Activated CD4-positive, CD25-positive, alpha-beta regulatory T cell treated with anti-CD3 and anti-CD28 coated beads, Interleukin-2, amount 50 U/mL, for 24 hours (primary cell): ENCODE measurements around the gene SYNPR.

Experiments used
- ATAC-seq, 2 donors: fragments of 150-1000 bp; cut with Tn5 transposase; one replicate each; pipeline ENCODE4 v1.10.0; 2021; ENCODE audit warnings: mild to moderate bottlenecking in 1 of 2, moderate library complexity in 1 of 2

Gene SYNPR

DNA sequence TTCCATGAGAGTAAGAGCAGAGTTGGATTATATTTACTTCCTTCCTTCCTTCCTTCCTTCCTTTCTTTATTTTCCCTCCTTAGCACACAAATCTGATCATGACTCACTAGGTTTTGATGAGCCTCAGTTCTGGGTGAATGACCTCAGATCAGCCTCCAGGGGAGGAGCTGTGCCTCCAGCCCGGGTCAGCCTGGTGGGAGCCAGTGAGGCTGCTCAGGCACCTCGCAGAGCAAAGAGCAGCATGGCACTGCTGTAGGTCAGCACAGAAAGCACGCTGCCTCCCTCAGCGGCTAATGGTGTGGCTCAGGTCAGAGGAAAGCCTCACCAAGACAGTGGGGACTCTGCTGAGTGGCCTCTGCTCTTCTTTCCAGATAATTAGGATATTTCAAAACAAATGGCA, 108.5 kb downstream of the SYNPR start:
- ATAC-seq: no peak

- no peak for ATAC-seq
These were observed 109.5 kb downstream of the SYNPR start for GRCh38 chr3:63387568-63387967.

- no peak for ATAC-seq
These were observed 112.7 kb downstream of the SYNPR start for GRCh38 chr3:63390710-63391230.

GRCh38 chr3:63395960-63396359, 117.9 kb downstream of the SYNPR start:
- no peak for ATAC-seq

- no peak for ATAC-seq
These were observed 122.2 kb downstream of the SYNPR start for GRCh38 chr3:63400246-63400860.

- no peak for ATAC-seq
These were observed 127.8 kb downstream of the SYNPR start for GRCh38 chr3:63405882-63406281.

DNA sequence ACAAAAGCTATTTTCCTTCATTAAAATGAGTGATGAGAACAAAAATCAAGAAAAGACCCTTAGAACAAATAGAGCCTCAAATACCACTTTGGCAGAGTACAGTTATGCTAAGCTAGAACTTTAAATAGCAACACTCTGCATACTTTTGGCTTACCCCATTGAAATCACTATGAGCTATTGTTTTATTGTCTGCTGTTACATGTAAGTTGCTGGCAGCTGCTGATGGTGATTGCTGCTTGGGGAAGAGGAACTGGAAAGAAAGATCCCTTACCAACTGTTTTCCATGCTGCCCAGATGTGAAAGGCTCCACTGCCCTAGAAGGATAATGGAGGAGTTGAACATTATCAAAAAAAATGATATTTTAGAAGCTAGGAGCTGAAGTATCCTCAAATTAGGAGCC, 135.4 kb downstream of the SYNPR start:
- no peak for ATAC-seq

DNA sequence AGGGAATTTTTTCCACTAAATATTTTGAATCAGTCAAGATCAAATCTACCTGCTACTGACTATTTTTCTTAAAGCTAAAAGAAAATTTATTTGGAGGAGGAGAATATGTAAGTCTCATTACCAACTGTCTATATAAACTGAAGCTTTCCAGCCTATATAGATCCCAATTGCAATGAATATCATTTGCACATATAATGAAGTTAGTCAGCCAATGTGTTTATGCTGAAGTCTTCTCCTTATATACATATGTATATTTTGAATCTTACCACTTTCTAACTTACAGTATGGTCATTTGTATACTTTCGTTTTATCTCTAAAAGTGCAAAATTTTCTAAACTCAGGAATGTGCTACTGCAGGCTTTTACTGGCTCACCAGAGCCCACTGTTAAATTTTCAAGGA, 136.5 kb downstream of the SYNPR start:
- ATAC-seq: no peak

DNA sequence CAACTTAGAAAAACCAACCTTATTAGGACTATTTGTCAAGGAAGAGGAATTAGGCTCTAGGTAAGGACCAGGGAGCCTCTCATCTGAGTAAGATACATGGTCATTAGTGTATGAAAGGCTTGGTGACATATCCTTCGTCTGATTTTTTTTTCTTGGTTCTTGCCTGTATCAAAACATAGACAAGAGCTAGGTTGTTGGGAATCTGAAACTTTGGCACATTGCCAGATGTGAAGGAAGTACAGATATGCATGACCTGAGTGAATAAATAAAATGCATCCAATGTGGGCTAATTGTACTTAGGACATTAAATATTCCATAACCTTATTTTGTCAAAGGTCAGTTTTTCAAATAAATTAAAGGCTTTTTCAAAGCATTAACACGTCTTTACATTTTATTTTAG, 151.8 kb downstream of the SYNPR start:
- ATAC-seq: no peak

- ATAC-seq: no peak
These were observed 152.8 kb downstream of the SYNPR start for GRCh38 chr3:63430875-63431274.

- ATAC-seq: no peak
These were observed 159.8 kb downstream of the SYNPR start for GRCh38 chr3:63437858-63438257.

- ATAC-seq: no peak
These were observed 160.8 kb downstream of the SYNPR start for GRCh38 chr3:63438826-63439371.

DNA sequence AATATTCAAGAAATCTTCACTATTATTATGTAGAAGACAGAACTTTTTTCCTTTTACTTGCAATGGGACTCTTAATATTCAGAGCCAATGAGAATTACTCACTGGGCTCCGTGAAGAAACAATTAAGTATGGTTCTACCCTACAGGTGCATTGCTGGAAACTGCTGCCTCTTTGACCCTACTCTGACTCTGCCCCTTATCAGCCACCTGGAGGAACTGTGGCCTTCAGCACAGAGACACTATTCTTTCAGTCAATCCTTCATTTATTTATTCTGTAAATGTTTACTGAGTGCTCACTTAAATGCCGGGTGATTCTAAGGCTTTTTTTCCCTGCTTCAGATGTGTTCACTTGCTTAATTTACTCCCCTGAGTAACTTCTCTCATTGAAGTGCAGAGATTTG, 163.2 kb downstream of the SYNPR start:
- ATAC-seq: no peak

- ATAC-seq: no peak
These were observed 164.8 kb downstream of the SYNPR start for GRCh38 chr3:63442918-63443317.

- ATAC-seq: no peak
These were observed 171.9 kb downstream of the SYNPR start for GRCh38 chr3:63450023-63450422.

DNA sequence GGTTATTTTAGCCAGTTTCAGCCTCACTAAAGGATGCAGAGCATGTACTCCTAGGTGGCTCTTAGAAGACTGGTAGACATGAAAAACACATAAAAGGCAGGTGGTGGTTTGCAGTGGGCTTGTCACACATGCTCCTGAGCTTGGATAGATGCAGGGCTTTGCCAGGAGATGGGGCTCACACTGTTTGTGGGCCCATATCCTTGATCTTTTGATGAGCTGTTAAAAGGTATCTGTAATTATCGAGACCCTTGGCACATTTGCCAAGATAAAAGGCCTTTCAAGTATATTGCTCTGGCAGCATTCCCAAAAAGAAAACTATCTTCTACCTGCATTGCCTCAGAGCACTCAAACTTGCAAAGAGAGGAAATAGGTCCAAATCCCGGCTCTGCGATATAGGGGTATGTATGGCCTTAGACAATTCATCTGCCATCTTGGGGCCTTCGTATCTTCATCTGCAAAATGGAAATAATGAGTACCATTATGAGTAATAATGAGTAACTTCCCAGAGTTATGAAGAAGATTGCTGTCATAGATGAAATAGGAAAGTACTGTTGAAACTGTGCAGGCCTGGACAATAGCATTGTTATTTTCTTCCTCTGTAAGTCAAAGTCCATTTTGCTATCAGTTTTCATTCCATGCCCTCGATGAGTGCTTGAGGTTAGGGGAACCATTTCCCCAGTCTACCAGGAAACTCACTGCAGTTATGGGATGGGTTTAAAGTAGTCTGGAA, 172.7 kb downstream of the SYNPR start:
- no peak for ATAC-seq

- no peak for ATAC-seq
These were observed 178.8 kb downstream of the SYNPR start for GRCh38 chr3:63456901-63457300.

GRCh38 chr3:63458405-63458804, 180.3 kb downstream of the SYNPR start:
- no peak for ATAC-seq

DNA sequence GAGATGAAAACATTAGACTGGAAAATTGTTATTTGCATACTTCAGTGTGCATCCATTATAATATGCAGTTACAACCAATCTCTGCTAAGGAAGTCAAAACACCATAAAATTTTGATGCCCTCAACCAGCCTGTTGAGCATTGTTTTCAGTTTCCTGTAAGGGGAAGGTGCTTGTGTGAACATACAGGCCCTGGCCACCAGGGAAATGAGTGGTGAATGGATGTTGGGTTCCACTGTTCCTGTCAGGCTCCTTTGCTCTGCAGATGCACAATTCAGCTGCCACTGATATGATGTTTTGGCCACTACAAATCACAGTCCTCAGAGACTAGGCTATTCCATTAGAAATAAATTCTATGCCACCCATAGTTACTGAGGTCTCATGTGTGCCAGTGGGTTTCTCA, 184.6 kb downstream of the SYNPR start:
- no peak for ATAC-seq

DNA sequence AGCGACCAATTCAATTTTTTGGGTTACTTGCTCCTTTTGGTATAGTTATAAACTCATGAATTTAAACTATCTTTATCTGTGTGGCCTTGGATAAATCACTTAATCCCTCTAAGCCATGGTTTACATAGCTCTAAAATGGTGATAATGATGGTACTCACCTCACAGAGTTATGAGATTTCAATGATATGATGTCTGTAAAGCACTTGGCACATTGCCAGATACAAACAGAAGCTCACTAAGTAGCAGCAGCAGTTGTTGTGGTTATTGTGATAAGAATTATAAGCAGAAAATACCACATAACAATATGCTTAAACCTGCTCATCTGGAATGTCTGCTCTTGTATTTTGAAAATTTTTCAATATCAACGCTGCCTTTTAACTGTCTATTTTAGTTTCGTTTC, 189.3 kb downstream of the SYNPR start:
- ATAC-seq: no peak

DNA sequence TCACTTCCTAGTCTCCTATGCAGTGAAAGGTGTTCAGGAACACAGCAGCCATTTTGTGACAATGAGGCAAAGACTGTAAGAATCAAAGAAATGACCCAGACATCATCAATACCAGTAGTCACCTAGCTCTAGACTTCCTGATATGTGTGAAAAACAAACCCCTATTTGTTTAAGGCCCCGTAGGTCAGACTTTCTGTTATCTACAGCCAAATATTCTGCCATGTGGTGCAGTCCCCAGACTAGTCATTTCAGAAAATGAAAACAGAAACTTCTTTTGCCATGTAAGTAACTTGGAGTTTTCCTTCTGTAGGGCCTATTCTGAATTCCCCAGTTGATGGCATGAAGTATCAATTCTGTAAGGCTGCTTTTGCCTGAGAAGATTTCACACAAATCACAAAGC, 192.6 kb downstream of the SYNPR start:
- ATAC-seq: no peak

DNA sequence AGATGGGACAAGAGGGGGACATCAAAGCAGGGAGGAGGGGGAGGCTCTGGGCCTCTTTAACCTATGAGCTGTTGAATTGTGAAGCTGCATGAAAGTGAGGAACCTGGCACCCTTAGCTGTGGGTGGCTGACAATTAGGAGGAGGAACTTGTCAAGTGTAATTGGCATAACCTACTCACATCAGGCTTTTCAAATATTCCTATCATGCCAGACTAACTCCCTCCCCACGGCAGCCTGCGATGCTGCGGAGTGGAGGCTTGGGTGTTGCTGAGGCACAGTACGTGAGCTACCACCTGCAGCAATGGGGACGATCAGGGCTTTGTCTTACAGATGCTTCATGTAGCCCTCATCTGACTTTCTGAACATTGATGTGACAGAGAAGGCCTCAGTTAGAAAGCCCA, 193.7 kb downstream of the SYNPR start:
- no peak for ATAC-seq

DNA sequence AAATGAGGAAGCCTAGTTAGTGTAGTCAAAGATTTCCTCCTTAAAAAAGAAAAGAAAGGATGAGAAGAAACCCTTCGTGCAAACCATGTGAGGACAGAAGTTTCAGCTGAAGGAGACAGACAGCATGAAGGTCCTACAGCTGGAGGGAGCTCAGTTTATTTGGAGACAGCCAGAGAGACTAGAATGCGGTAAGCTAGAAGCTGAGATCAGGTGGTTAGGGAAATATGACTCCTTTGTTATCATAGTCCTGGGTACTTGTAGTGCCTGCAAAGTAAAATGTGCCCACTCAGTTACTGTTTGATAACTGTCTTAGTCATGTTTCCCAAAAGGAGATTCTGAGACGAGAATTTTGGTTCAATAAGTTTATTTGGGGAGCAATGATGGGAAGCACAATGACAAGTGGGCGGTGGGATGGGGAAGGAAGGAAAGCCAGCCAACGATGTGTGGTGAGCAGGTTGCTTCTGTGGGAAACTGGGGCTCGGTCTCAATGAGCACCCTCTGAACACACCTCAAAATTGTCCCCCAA, 195.6 kb downstream of the SYNPR start:
- ATAC-seq: no peak
